Left lung (tissue), 10 donors: ENCODE data around the gene RABGAP1L. TPM values are rescaled to one million over a fixed set of nuclear protein-coding genes. Genes with fewer than 3 reads are reported as not detected.
"Not testable (repeated sequence)": the region's sequence is repeated elsewhere in the genome, so short reads cannot be mapped to it uniquely, and the experiment has no call there.

Source experiments
- ATAC-seq: fragments of 200-7000 bp; cut with Tn5 transposase; one replicate; pipeline ENCODE4 v1.9.1; 2020; ENCODE audit warnings: moderate library complexity
- DNase-seq, 4 donors: peaks; one replicate each; pipeline ENCODE4 v3.0.0-alpha.2; 2013 to 2020
- H3K27ac ChIP-seq, 2 donors: fragments of 200-600 bp; sonication (generic) in 1 of 2; one replicate each; pipeline versions ENCODE4 v1.5.0 to v1.8.0; 2020 to 2021
- H3K27me3 ChIP-seq, 2 donors: fragments of 200-600 bp; sonication (generic) in 1 of 2; one replicate each; pipeline versions ENCODE4 v1.5.0 to v1.8.0; 2020 to 2021
- H3K36me3 ChIP-seq, 2 donors: fragments of 200-600 bp; sonication (generic) in 1 of 2; one replicate each; pipeline versions ENCODE4 v1.5.0 to v1.8.0; 2020 to 2021
- H3K4me1 ChIP-seq, 2 donors: fragments of 200-600 bp; one replicate each; pipeline ENCODE4 v1.8.0; 2021
- H3K4me3 ChIP-seq, 2 donors: fragments of 200-600 bp; sonication (generic) in 1 of 2; one replicate each; pipeline versions ENCODE4 v1.5.0 to v1.8.0; 2020 to 2021; ENCODE audit warnings: mild to moderate bottlenecking in 1 of 2
- H3K9me3 ChIP-seq, 2 donors: fragments of 200-600 bp; sonication (generic) in 1 of 2; one replicate each; pipeline versions ENCODE4 v1.5.0 to v1.8.0; 2020 to 2021
- CTCF ChIP-seq, 2 donors: fragments of 200-600 bp; sonication (generic) in 1 of 2; IDR thresholded peaks; one replicate each; pipeline versions ENCODE4 v1.5.0 to v1.8.0; 2021; ENCODE audit warnings: antibody characterized with exemption in 2 of 2
- intact Hi-C, 2 donors: fragments of 100-400 bp; cut with DNase I; formaldehyde crosslinking; loops; one replicate each; pipeline versions ENCODE4 v1.11.2 to v1.14.2; 2022
- polyA plus RNA-seq, 6 donors: library from polyadenylated mRNA; unstranded; fragments of 120-200 nt; gene quantifications; one replicate each; pipeline ENCODE4 v1.2.1, GENCODE V29; 2013; ENCODE audit not compliant: insufficient read length in 6 of 6
- total RNA-seq, 2 donors: library from RNA; stranded (reverse); fragmentation: NEBNext Ultra II Directional; extraction: Animal tissue kit (Norgen Biotek cat#: 25700); gene quantifications; one replicate each; pipeline ENCODE4 v1.2.1, GENCODE V29; 2021
- donor health status: DM: no; HTN: yes; CAD: no.
- donor health status: DM: no; HTN: no; CAD: no.

Gene RABGAP1L
- total and polyA plus RNA-seq, 8 donors: 40.3 to 67.3 (median 51.4) TPM

- DNase-seq: no peak
- ATAC-seq: no peak
- intact Hi-C loops: no loop called here
- H3K36me3 ChIP-seq: no peaks in the 10 kb centered on the region
- no peaks in the 10 kb centered on the region for H3K27me3 ChIP-seq
- no peak for TF ChIP-seq CTCF (IDR thresholded peaks at IDR 0.05)
- no peak overlapping the region for H3K4me3 ChIP-seq
- peaks cover 0 to 8% of the 10 kb centered on the region in 2 donors for H3K4me1 ChIP-seq
- no peak overlapping the region for H3K27ac ChIP-seq
- no peaks in the 10 kb centered on the region for H3K9me3 ChIP-seq
Measured at GRCh38 chr1:174815474-174815908, 656.2 kb downstream of the RABGAP1L start.

- H3K4me1 ChIP-seq, DNase-seq, ATAC-seq, H3K27me3 ChIP-seq, H3K4me3 ChIP-seq, H3K9me3 ChIP-seq, H3K27ac ChIP-seq, H3K36me3 ChIP-seq, intact Hi-C loops: not testable (repeated sequence)
Measured at GRCh38 chr1:174816621-174817020, 657.3 kb downstream of the RABGAP1L start.

GRCh38 chr1:174818014-174818616, 658.8 kb downstream of the RABGAP1L start:
- no peaks in the 10 kb centered on the region for H3K36me3 ChIP-seq
- DNase-seq: no peak
- no peak overlapping the region for H3K27ac ChIP-seq
- peaks cover 0 to 8% of the 10 kb centered on the region in 2 donors for H3K4me1 ChIP-seq
- intact Hi-C loops: no loop called here
- no peak overlapping the region for H3K4me3 ChIP-seq
- ATAC-seq: no peak
- H3K9me3 ChIP-seq: no peaks in the 10 kb centered on the region
- no peak for TF ChIP-seq CTCF (IDR thresholded peaks at IDR 0.05)
- no peaks in the 10 kb centered on the region for H3K27me3 ChIP-seq

GRCh38 chr1:174818951-174819350, 659.6 kb downstream of the RABGAP1L start:
- H3K27me3 ChIP-seq: no peaks in the 10 kb centered on the region
- DNase-seq: no peak
- peaks cover 0 to 8% of the 10 kb centered on the region in 2 donors for H3K4me1 ChIP-seq
- H3K4me3 ChIP-seq: no peak overlapping the region
- TF ChIP-seq CTCF (IDR thresholded peaks at IDR 0.05): no peak
- no peaks in the 10 kb centered on the region for H3K36me3 ChIP-seq
- ATAC-seq: peak; percentile 52
- no peak overlapping the region for H3K27ac ChIP-seq
- no peaks in the 10 kb centered on the region for H3K9me3 ChIP-seq
- intact Hi-C loops: no loop called here

GRCh38 chr1:174819596-174819995, 660.3 kb downstream of the RABGAP1L start:
- ATAC-seq: no peak
- H3K4me1 ChIP-seq: peaks cover 0 to 8% of the 10 kb centered on the region in 2 donors
- DNase-seq: no peak
- H3K9me3 ChIP-seq: no peaks in the 10 kb centered on the region
- no peaks in the 10 kb centered on the region for H3K36me3 ChIP-seq
- H3K27me3 ChIP-seq: no peaks in the 10 kb centered on the region
- TF ChIP-seq CTCF (IDR thresholded peaks at IDR 0.05): no peak
- H3K4me3 ChIP-seq: no peak overlapping the region
- intact Hi-C loops: no loop called here
- H3K27ac ChIP-seq: no peak overlapping the region

- ATAC-seq (no peak), DNase-seq (no peak)
- no peak overlapping the region for H3K4me3 ChIP-seq
- no peak overlapping the region for H3K27ac ChIP-seq
- H3K4me1 ChIP-seq: no peaks in the 10 kb centered on the region
- TF ChIP-seq CTCF (IDR thresholded peaks at IDR 0.05): no peak
- no peaks in the 10 kb centered on the region for H3K36me3 ChIP-seq
- intact Hi-C loops: no loop called here
- no peaks in the 10 kb centered on the region for H3K27me3 ChIP-seq
- no peaks in the 10 kb centered on the region for H3K9me3 ChIP-seq
Measured at GRCh38 chr1:174825127-174825526, 665.8 kb downstream of the RABGAP1L start.
